Neuronal stem cell (in vitro differentiated cells): Measurements from ENCODE around the gene CACNG5.

Source experiments
- DNase-seq: peaks from one replicate; pipeline ENCODE4 v3.0.0-alpha.2; 2013; ENCODE audit warnings: low spot score
- H2AFZ ChIP-seq: one replicate; pipeline ENCODE4 v1.6.1; 2013; ENCODE audit warnings: mild to moderate bottlenecking, low read length, inconsistent platforms
- H2AK5ac ChIP-seq: 2 replicates; pipeline ENCODE4 v1.6.1; 2013; ENCODE audit warnings: low read depth, mild to moderate bottlenecking, inconsistent platforms, low read length, moderate library complexity, mixed read lengths
- H2BK120ac ChIP-seq: 2 replicates; pipeline ENCODE4 v1.6.1; 2013; ENCODE audit warnings: low read depth, mild to moderate bottlenecking, inconsistent platforms, low read length, moderate library complexity, mixed read lengths
- H2BK12ac ChIP-seq: one replicate; pipeline ENCODE4 v1.6.1; 2013; ENCODE audit warnings: low read length, inconsistent platforms
- H2BK15ac ChIP-seq: 2 replicates; pipeline ENCODE4 v1.6.1; 2013; ENCODE audit warnings: mild to moderate bottlenecking, low read length, inconsistent platforms, mixed read lengths
- H2BK5ac ChIP-seq: one replicate; pipeline ENCODE4 v1.6.1; 2013; ENCODE audit warnings: inconsistent platforms, mild to moderate bottlenecking, low read length, moderate library complexity
- H3K14ac ChIP-seq: one replicate; pipeline ENCODE4 v1.6.1; 2013; ENCODE audit warnings: low read length, inconsistent platforms
- H3K18ac ChIP-seq: 2 replicates; pipeline ENCODE4 v1.6.1; 2013; ENCODE audit warnings: low read length, inconsistent platforms
- H3K23ac ChIP-seq: 2 replicates; pipeline ENCODE4 v1.6.1; 2013; ENCODE audit warnings: low read depth, mild to moderate bottlenecking, mixed read lengths, low read length, inconsistent platforms; ENCODE audit not compliant: poor library complexity
- H3K27ac ChIP-seq: replicated peaks from 3 replicates; pipeline ENCODE4 v1.5.1; 2013; ENCODE audit warnings: low read length, inconsistent platforms
- H3K27me3 ChIP-seq, 3 experiments: 2 replicates each; pipeline ENCODE4 v1.6.1; 2013; ENCODE audit warnings: low read length in 3 of 3, mild to moderate bottlenecking in 2 of 3, inconsistent platforms in 1 of 3, low read depth in 1 of 3, mixed read lengths in 1 of 3, moderate library complexity in 1 of 3; ENCODE audit not compliant: control insufficient read depth in 3 of 3, insufficient read depth in 3 of 3
- H3K36me3 ChIP-seq, 2 donors: replicated peaks in 1 of 2; 2 replicates each; pipeline ENCODE4 v1.6.1; 2013; ENCODE audit warnings: low read length in 2 of 2; ENCODE audit not compliant: control insufficient read depth in 2 of 2, insufficient read depth in 2 of 2
- H3K4ac ChIP-seq: 2 replicates; pipeline ENCODE4 v1.6.1; 2013; ENCODE audit warnings: inconsistent platforms, mild to moderate bottlenecking, low read length, moderate library complexity
- H3K4me1 ChIP-seq, 2 donors: 1 replicate in 1 of 2; 2 replicates in 1 of 2; pipeline ENCODE4 v1.6.1; 2013; ENCODE audit warnings: low read length in 2 of 2, low read depth in 1 of 2; ENCODE audit not compliant: control insufficient read depth in 2 of 2, insufficient read depth in 1 of 2
- H3K4me2 ChIP-seq: one replicate; pipeline ENCODE4 v1.6.1; 2013; ENCODE audit warnings: mild to moderate bottlenecking, low read length, inconsistent platforms; ENCODE audit not compliant: insufficient read depth, poor library complexity, severe bottlenecking
- H3K4me3 ChIP-seq, 2 donors: 2 replicates each; pipeline ENCODE4 v1.5.1; 2013; ENCODE audit warnings: low read length in 2 of 2, mild to moderate bottlenecking in 2 of 2, inconsistent platforms in 1 of 2, moderate library complexity in 1 of 2
- H3K79me1 ChIP-seq: one replicate; pipeline ENCODE4 v1.6.1; 2013; ENCODE audit warnings: low read depth, mild to moderate bottlenecking, inconsistent platforms, low read length, moderate library complexity
- H3K9ac ChIP-seq: one replicate; pipeline ENCODE4 v1.6.1; 2013; ENCODE audit warnings: mild to moderate bottlenecking, low read depth, low read length, inconsistent platforms; ENCODE audit not compliant: poor library complexity
- H3K9me3 ChIP-seq, 2 donors: replicated peaks in 1 of 2; 2 replicates each; pipeline versions ENCODE3 to v1.6.1; 2013; ENCODE audit warnings: low read length in 2 of 2, mild to moderate bottlenecking in 2 of 2, inconsistent platforms in 1 of 2, low read depth in 1 of 2, mixed read lengths in 1 of 2, moderate library complexity in 1 of 2; ENCODE audit not compliant: control insufficient read depth in 2 of 2, insufficient read depth in 1 of 2
- H4K8ac ChIP-seq: one replicate; pipeline ENCODE4 v1.6.1; 2013; ENCODE audit warnings: low read depth, mild to moderate bottlenecking, inconsistent platforms, low read length, moderate library complexity
- H4K91ac ChIP-seq: one replicate; pipeline ENCODE4 v1.6.1; 2013; ENCODE audit warnings: low read length, low read depth, mild to moderate bottlenecking, inconsistent platforms; ENCODE audit not compliant: poor library complexity
- WGBS, 2 donors: extraction: QIAGEN DNeasy Blood & Tissue Kit; methylation state at CpG; one replicate each; pipeline ENCODE4 v1.1.7; 2013; ENCODE audit warnings: missing lambda C conversion rate in 2 of 2, mixed read lengths in 1 of 2; ENCODE audit not compliant: insufficient read length in 2 of 2, insufficient replicate concordance in 1 of 2; ENCODE audit errors: extremely low coverage in 2 of 2; 5-methylcytosine and 5-hydroxymethylcytosine counted together

CACNG5 gene

DNA sequence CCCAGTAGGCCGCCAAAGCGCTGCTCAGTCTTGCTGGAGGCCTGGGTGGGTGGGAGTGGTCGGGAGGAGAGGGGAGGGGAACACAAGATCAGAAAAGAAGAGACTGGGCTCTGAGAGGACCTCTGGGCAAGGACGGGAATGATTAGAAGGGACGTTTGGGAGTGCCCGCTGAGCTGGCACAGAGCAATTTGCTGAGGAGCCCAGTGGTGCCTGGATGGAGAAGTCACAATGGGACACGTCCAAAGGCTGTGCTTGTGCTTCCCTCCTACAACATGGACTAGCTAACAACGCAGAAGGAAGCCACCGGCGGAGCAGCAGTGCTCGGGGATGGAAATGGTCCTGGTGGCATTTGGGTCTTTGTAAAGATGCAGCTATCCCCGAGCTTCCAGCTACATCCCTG is 84.0 kb downstream of the CACNG5 start:
- DNase-seq = no peak
- no peak overlapping the region for H3K4me3 ChIP-seq
- no peak overlapping the region for H3K4ac ChIP-seq
- H4K91ac ChIP-seq = no peak overlapping the region
- peaks cover 0 to under 1% of the 10 kb centered on the region in 2 donors for H3K4me1 ChIP-seq
- no peak overlapping the region for H4K8ac ChIP-seq
- H3K23ac ChIP-seq = no peak overlapping the region
- H3K36me3 ChIP-seq = no peaks in the 10 kb centered on the region
- no peak overlapping the region for H2BK5ac ChIP-seq
- no CpG with 5 or more reads among the region's 12 CpGs for WGBS, 2 donors
- H3K14ac ChIP-seq = no peak overlapping the region
- no peak overlapping the region for H2AK5ac ChIP-seq
- H3K79me1 ChIP-seq = no peaks in the 10 kb centered on the region
- no peak overlapping the region for H2BK120ac ChIP-seq
- no peak overlapping the region for H3K9ac ChIP-seq
- H2BK15ac ChIP-seq = no peak overlapping the region
- H2BK12ac ChIP-seq = no peak overlapping the region
- H3K4me2 ChIP-seq = no peak overlapping the region
- no peak overlapping the region for H2AFZ ChIP-seq
- peaks cover 0 to 6% of the 10 kb centered on the region in 2 donors for H3K9me3 ChIP-seq
- H3K18ac ChIP-seq = no peak overlapping the region
- H3K27me3 ChIP-seq = peaks cover 0 to 7% (median 0%) of the 10 kb centered on the region in 3 experiments
- H3K27ac ChIP-seq = no peak overlapping the region

GRCh38 chr17:66920435-66920834 is 85.5 kb downstream of the CACNG5 start:
- H3K4ac ChIP-seq = no peak overlapping the region
- peaks cover 0 to 4% (median 0%) of the 10 kb centered on the region in 3 experiments for H3K27me3 ChIP-seq
- no peaks in the 10 kb centered on the region for H3K36me3 ChIP-seq
- WGBS, 2 donors = no CpG with 5 or more reads among the region's 9 CpGs
- H3K9me3 ChIP-seq = peaks cover 0 to 6% of the 10 kb centered on the region in 2 donors
- H4K8ac ChIP-seq = no peak overlapping the region
- H3K4me2 ChIP-seq = no peak overlapping the region
- no peak overlapping the region for H2BK120ac ChIP-seq
- H3K18ac ChIP-seq = no peak overlapping the region
- H2AFZ ChIP-seq = no peak overlapping the region
- H3K23ac ChIP-seq = no peak overlapping the region
- peak overlapping the region; percentile 72 for H3K14ac ChIP-seq
- H4K91ac ChIP-seq = no peak overlapping the region
- H3K4me1 ChIP-seq = peaks cover 0 to 3% of the 10 kb centered on the region in 2 donors
- H3K79me1 ChIP-seq = no peaks in the 10 kb centered on the region
- no peak overlapping the region for H2BK5ac ChIP-seq
- no peak overlapping the region for H2BK15ac ChIP-seq
- H3K9ac ChIP-seq = no peak overlapping the region
- H2AK5ac ChIP-seq = no peak overlapping the region
- no peak overlapping the region for H3K4me3 ChIP-seq
- no peak for DNase-seq
- no peak overlapping the region for H2BK12ac ChIP-seq
- no peak overlapping the region for H3K27ac ChIP-seq

DNA sequence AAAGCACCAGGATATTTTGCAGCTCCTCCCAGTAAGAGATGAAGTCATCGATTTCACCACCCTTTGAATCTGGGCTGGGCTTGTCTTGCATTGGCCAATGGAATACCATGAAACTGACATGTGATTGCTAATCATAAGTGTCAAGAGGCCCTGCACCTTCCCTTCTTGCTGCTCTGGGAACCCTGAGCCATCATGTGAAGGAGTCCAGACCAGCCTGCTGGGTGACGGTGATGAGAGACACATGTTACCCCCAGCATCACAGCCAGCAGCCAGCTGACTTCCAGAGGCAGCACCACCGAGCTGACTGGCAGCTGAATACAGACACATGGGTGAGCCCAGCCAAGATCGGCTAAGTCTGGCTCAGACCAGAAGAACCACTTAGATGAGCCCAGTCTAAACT is 86.0 kb downstream of the CACNG5 start:
- H2BK15ac ChIP-seq = no peak overlapping the region
- H3K36me3 ChIP-seq = no peaks in the 10 kb centered on the region
- peaks cover 0 to 4% (median 0%) of the 10 kb centered on the region in 3 experiments for H3K27me3 ChIP-seq
- peak overlapping the region; percentile 71 for H3K18ac ChIP-seq
- H3K4ac ChIP-seq = no peak overlapping the region
- H3K79me1 ChIP-seq = no peaks in the 10 kb centered on the region
- no peak overlapping the region for H2AK5ac ChIP-seq
- no peak overlapping the region for H3K14ac ChIP-seq
- H3K27ac ChIP-seq = no peak overlapping the region
- DNase-seq = no peak
- no peak overlapping the region for H3K4me2 ChIP-seq
- peaks cover 3 to 5% of the 10 kb centered on the region in 2 donors for H3K4me1 ChIP-seq
- no peak overlapping the region for H3K9ac ChIP-seq
- peaks cover 0 to 6% of the 10 kb centered on the region in 2 donors for H3K9me3 ChIP-seq
- H2AFZ ChIP-seq = no peak overlapping the region
- H2BK12ac ChIP-seq = no peak overlapping the region
- no peak overlapping the region for H2BK5ac ChIP-seq
- peak overlapping the region in 1 of 2 donors; percentile 52 for H3K4me3 ChIP-seq
- H2BK120ac ChIP-seq = no peak overlapping the region
- H4K91ac ChIP-seq = no peak overlapping the region
- H3K23ac ChIP-seq = no peak overlapping the region
- H4K8ac ChIP-seq = no peak overlapping the region
- WGBS, 2 donors = no CpG with 5 or more reads among the region's 4 CpGs

- Histone ChIP-seq H4K8ac (no peak overlapping the region), H3K18ac (no peak overlapping the region), H4K91ac (no peak overlapping the region), H2AK5ac (no peak overlapping the region), H3K9ac (no peak overlapping the region), H2BK15ac (no peak overlapping the region), H2BK120ac (no peak overlapping the region), H3K27me3 (peaks cover 0 to 4% (median 0%) of the 10 kb centered on the region in 3 experiments), H2AFZ (no peak overlapping the region), H2BK12ac (no peak overlapping the region), H3K4ac (no peak overlapping the region), H3K14ac (no peak overlapping the region), H3K79me1 (no peaks in the 10 kb centered on the region), H3K9me3 (peaks cover 0 to 4% of the 10 kb centered on the region in 2 donors), H3K4me2 (no peak overlapping the region), H3K27ac (no peak overlapping the region), H3K4me3 (no peak overlapping the region), H2BK5ac (no peak overlapping the region), H3K36me3 (no peaks in the 10 kb centered on the region), H3K23ac (no peak overlapping the region), H3K4me1 (peaks cover 3 to 6% of the 10 kb centered on the region in 2 donors)
- no CpG with 5 or more reads among the region's 1 CpG for WGBS, 2 donors
- no peak for DNase-seq
These were observed 89.0 kb downstream of the CACNG5 start for GRCh38 chr17:66923886-66924285.
